GM12874 (cell line): Measurements from ENCODE around the gene NCAPD3.

ENCODE experiments used
- CTCF ChIP-seq: IDR thresholded peaks from 2 replicates; pipeline ENCODE4 v1.5.1; 2011; ENCODE audit warnings: low read depth, mild to moderate bottlenecking, control low read depth, low read length, moderate library complexity; ENCODE audit not compliant: insufficient read depth

The NCAPD3 gene

DNA sequence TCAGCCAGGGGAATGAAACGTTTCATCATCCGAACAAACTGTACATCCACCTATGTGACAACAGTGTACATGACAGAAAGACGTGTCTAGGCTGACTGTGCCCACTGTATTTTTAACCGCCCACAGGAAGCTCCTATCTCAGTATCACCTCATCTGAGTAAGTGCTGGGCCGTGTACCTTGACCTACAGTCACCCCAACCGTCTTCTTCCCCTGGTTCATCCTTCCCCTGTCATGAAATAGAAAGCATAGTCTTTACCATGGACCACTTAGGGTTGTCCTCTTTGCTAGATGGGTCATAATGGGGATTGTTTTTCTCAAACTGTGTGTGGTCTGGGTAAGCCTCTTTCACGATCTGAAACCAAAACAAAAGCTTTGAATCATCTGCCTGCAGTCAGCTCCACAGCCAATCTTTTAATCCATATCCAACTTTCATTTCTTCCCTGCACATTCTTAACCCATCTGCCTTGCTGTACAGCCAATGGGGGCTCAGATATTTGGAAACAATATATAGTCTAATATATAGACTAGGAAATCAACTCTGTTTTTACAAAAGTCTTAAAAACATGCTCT lies 25.2 kb upstream of the NCAPD3 start:
- TF ChIP-seq CTCF = no peak

DNA sequence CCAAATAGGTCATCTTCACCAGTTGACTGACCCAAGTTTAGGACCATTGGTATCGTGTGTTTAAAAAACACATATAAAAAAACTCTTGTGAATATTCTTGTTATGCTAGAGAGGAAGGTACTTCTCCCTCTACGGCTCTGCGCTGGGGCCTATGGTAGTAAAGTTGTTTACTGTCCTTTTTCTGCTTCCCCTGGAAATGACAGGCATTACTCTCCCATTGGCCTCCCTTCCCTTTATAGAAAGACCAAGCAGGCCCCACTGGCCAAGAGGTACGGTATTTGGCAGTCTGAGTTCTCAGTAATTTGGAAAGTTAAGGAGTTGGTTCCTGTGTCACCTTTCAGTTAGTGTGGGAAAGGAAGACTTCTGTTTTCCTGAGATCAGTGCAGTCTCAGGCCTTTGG lies 22.9 kb upstream of the NCAPD3 start:
- TF ChIP-seq CTCF = no peak

GRCh38 chr11:134246100-134246499 lies 22.3 kb upstream of the NCAPD3 start:
- no peak for TF ChIP-seq CTCF

GRCh38 chr11:134245434-134245833 lies 21.7 kb upstream of the NCAPD3 start:
- TF ChIP-seq CTCF = no peak

DNA sequence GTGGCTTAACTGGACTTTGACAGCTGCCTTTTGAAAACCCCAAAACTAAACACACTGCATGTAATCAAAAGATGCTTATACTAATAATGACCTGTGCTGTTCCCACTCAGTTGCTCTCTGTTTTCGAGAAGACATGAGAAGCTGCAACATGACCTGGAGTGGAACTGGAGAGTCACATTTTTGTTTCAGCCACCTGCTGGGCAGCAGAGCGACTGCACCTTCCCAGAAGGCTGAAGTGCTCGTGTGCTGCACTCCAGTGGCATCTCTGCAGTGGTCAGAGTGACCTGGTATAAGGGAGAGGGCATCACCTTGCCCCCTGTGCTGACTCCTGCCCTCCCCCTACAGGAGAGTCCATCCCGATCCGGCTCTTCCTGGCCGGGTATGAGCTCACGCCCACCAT lies 20.8 kb upstream of the NCAPD3 start:
- TF ChIP-seq CTCF = peak; percentile 71

- TF ChIP-seq CTCF = no peak
Observed at GRCh38 chr11:134243913-134244312, 20.1 kb upstream of the NCAPD3 start.

DNA sequence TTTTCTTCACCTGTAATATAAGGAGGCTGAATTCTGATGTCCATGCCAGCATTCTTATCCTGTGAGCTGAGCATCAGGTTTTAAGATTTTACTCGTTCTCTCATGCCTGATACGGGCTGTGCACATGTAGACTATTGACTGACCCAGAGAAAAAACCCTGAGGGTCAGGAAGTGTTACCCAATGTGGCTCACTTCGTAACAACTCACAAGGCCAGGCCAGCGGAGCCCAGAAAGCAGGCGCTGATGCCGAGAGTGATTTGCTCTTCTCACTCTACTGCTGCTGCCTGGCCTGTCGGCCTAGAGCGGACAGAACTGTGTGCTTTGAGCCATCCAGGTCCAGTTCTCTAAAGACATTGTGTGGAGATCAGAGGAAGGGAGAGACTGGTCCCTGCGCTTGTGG lies 18.6 kb upstream of the NCAPD3 start:
- TF ChIP-seq CTCF = no peak
